CD4-positive, alpha-beta memory T cell (primary cell): ENCODE data around the gene IL36RN. TPM values are rescaled to one million over a fixed set of nuclear protein-coding genes. Genes with fewer than 3 reads are reported as not detected.

Experiments
- CTCF ChIA-PET: fragments of 350-600 bp; sonication (Branson Sonifier 250); formaldehyde crosslinking; loops from one replicate; lab custom pipeline; 2021; ENCODE audit warnings: inconsistent platforms; ENCODE audit not compliant: partially characterized antibody; lab: Charles Lee
- POLR2A ChIA-PET: fragments of 350-600 bp; sonication (Branson Sonifier 250); formaldehyde crosslinking; loops from one replicate; lab custom pipeline; 2021; ENCODE audit not compliant: partially characterized antibody; lab: Charles Lee
- DNase-seq, 5 donors: peaks; one replicate each; pipeline versions ENCODE4 v3.0.0 to v3.0.0-alpha.2; 2020 to 2022; ENCODE audit warnings: mixed read lengths in 1 of 5
- H3K27ac ChIP-seq: one replicate; pipeline ENCODE4 v1.7.0; 2013; ENCODE audit warnings: low read depth, low read length
- H3K27me3 ChIP-seq: 2 replicates; pipeline ENCODE4 v1.7.0; 2013; ENCODE audit warnings: mild to moderate bottlenecking, low read length, moderate library complexity; ENCODE audit not compliant: insufficient read depth
- H3K36me3 ChIP-seq: 2 replicates; pipeline ENCODE4 v1.7.0; 2013; ENCODE audit warnings: mild to moderate bottlenecking, low read length, moderate library complexity; ENCODE audit not compliant: insufficient read depth
- H3K4me1 ChIP-seq: 2 replicates; pipeline ENCODE4 v1.7.0; 2013; ENCODE audit warnings: mild to moderate bottlenecking, low read length, moderate library complexity; ENCODE audit not compliant: insufficient read depth
- H3K4me3 ChIP-seq, 2 donors: one replicate each; pipeline ENCODE4 v1.7.0; 2013; ENCODE audit warnings: low read length in 2 of 2, mild to moderate bottlenecking in 1 of 2
- H3K9me3 ChIP-seq, 2 donors: one replicate each; pipeline ENCODE4 v1.7.0; 2013; ENCODE audit warnings: low read length in 2 of 2, control low read depth in 1 of 2; ENCODE audit not compliant: control insufficient read depth in 1 of 2
- H3K27ac Mint-ChIP-seq, 7 donors: one replicate each; pipeline ENCODE4 v1.8.0; 2020 to 2021; ENCODE audit warnings: mixed read lengths in 7 of 7, mild to moderate bottlenecking in 6 of 7, inconsistent platforms in 3 of 7, moderate library complexity in 3 of 7
- H3K27me3 Mint-ChIP-seq, 2 donors: one replicate each; pipeline ENCODE4 v1.8.0; 2020 to 2021; ENCODE audit warnings: mixed read lengths in 2 of 2
- H3K36me3 Mint-ChIP-seq, 2 donors: one replicate each; pipeline ENCODE4 v1.8.0; 2020 to 2021; ENCODE audit warnings: mixed read lengths in 2 of 2, inconsistent platforms in 1 of 2, mild to moderate bottlenecking in 1 of 2
- H3K4me1 Mint-ChIP-seq, 4 donors: one replicate each; pipeline ENCODE4 v1.8.0; 2020 to 2021; ENCODE audit warnings: mixed read lengths in 4 of 4, mild to moderate bottlenecking in 1 of 4
- H3K4me3 Mint-ChIP-seq, 8 donors: one replicate each; pipeline ENCODE4 v1.8.0; 2020 to 2021; ENCODE audit warnings: mixed read lengths in 8 of 8, mild to moderate bottlenecking in 7 of 8, moderate library complexity in 6 of 8, inconsistent platforms in 3 of 8
- H3K9me3 Mint-ChIP-seq, 8 donors: one replicate each; pipeline ENCODE4 v1.8.0; 2020 to 2021; ENCODE audit warnings: mixed read lengths in 8 of 8, mild to moderate bottlenecking in 5 of 8, inconsistent platforms in 3 of 8, moderate library complexity in 1 of 8
- intact Hi-C: fragments of 100-400 bp; cut with micrococcal nuclease; formaldehyde crosslinking; loops from one replicate; pipeline ENCODE4 v1.15.1; 2023
- polyA plus RNA-seq, 2 donors: library from polyadenylated mRNA; unstranded; fragments of 300-500 nt; fragmentation: Illumina TruSeq; gene quantifications; one replicate each; pipeline ENCODE4 v1.2.3, GENCODE V29; 2021
- total RNA-seq, 2 experiments: library from RNA; stranded (reverse); gene quantifications; one replicate each; pipeline ENCODE4 v1.2.3, GENCODE V29; 2021

The IL36RN gene
- total and polyA plus RNA-seq, 4 experiments from 2014 or later, result not detected

- intact Hi-C loops, result no loop called here
- H3K27me3 Mint-ChIP-seq, result peaks cover 13 to 16% of the 10 kb centered on the region in 2 donors
- no peaks in the 10 kb centered on the region for H3K9me3 ChIP-seq
- no peaks in the 10 kb centered on the region for H3K4me1 ChIP-seq
- H3K4me3 Mint-ChIP-seq, result no peak overlapping the region
- H3K27me3 ChIP-seq, result no peaks in the 10 kb centered on the region
- no peaks in the 10 kb centered on the region for H3K9me3 Mint-ChIP-seq
- peak overlapping the region in 1 of 7 donors; percentile 11 for H3K27ac Mint-ChIP-seq
- no peak overlapping the region for H3K27ac ChIP-seq
- H3K36me3 ChIP-seq, result no peaks in the 10 kb centered on the region
- H3K4me1 Mint-ChIP-seq, result peaks cover 0 to 2% (median 0%) of the 10 kb centered on the region in 4 donors
- ChIA-PET CTCF (no interaction called here), POLR2A (no interaction called here)
- DNase-seq, result no peak
- no peaks in the 10 kb centered on the region for H3K36me3 Mint-ChIP-seq
- no peak overlapping the region for H3K4me3 ChIP-seq
Observed at GRCh38 chr2:113028112-113028511, 30.9 kb upstream of the IL36RN start.

DNA sequence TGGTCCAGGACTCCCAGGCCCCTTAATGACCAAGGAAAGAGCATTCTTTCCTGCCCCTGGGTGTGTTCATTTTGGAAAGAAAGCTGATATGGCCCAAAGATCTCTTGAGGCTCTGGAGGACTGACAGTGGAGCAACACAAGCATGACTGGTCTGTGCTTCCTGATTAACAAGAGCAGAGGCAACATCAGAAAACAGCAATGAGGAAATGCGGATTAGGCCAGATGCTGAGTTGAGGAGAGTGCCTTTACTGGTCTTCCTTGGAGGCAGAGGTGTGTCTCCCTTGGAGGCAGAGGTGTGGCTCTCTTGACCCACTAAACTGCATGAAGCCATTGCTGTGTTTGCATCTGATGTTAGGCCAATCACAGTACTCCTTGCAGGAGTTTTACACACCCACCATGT lies 26.3 kb upstream of the IL36RN start:
- no peak overlapping the region for H3K27ac ChIP-seq
- no peak for DNase-seq
- Mint-ChIP-seq H3K27me3 (peaks cover 10 to 13% of the 10 kb centered on the region in 2 donors), H3K4me1 (no peaks in the 10 kb centered on the region), H3K27ac (peak overlapping the region in 1 of 7 donors; percentile 45), H3K9me3 (peaks cover 0 to 1% (median 0%) of the 10 kb centered on the region in 8 donors), H3K36me3 (no peaks in the 10 kb centered on the region), H3K4me3 (no peak overlapping the region)
- no peak overlapping the region for H3K4me3 ChIP-seq
- no peaks in the 10 kb centered on the region for H3K27me3 ChIP-seq
- ChIA-PET CTCF (interaction anchor here (1.6 kb wide), 1 partner anchor 13 kb away, joined by 3 read pairs; no protein-coding TSS in a partner anchor), POLR2A (no interaction called here)
- no peaks in the 10 kb centered on the region for H3K9me3 ChIP-seq
- H3K4me1 ChIP-seq, result no peaks in the 10 kb centered on the region
- intact Hi-C loops, result no loop called here
- no peaks in the 10 kb centered on the region for H3K36me3 ChIP-seq

GRCh38 chr2:113034016-113034415 lies 25.0 kb upstream of the IL36RN start:
- ChIA-PET CTCF (no interaction called here), POLR2A (no interaction called here)
- H3K27me3 ChIP-seq, result no peaks in the 10 kb centered on the region
- Mint-ChIP-seq H3K4me3 (no peak overlapping the region), H3K36me3 (no peaks in the 10 kb centered on the region), H3K9me3 (peaks cover 0 to 1% (median 0%) of the 10 kb centered on the region in 8 donors), H3K4me1 (no peaks in the 10 kb centered on the region), H3K27ac (no peak overlapping the region), H3K27me3 (peaks cover 15 to 18% of the 10 kb centered on the region in 2 donors)
- intact Hi-C loops, result no loop called here
- H3K9me3 ChIP-seq, result no peaks in the 10 kb centered on the region
- no peak overlapping the region for H3K4me3 ChIP-seq
- no peaks in the 10 kb centered on the region for H3K36me3 ChIP-seq
- no peaks in the 10 kb centered on the region for H3K4me1 ChIP-seq
- DNase-seq, result no peak
- H3K27ac ChIP-seq, result no peak overlapping the region

DNA sequence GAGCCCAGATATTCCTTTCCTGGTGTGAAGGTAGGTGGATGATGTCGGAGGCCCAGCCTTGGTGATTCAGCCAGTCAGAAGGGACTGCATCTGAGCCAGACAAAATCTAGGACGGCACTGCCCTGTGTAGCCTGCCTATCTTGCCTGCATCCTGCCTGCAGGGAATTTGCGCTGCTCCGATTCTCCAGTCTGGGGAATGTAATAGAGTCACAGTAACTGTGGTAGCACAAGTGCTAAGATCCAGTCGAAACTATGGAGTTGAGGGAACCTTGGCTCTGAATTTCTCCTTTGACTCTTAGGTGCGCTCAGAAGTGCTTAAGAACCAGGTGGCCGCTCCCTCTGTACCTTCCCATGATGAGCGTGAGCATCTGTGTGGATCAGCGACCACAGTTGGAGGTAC lies 22.2 kb upstream of the IL36RN start:
- Histone ChIP-seq H3K4me3 (no peak overlapping the region), H3K27me3 (no peaks in the 10 kb centered on the region), H3K4me1 (no peaks in the 10 kb centered on the region), H3K27ac (no peak overlapping the region), H3K36me3 (no peaks in the 10 kb centered on the region), H3K9me3 (no peaks in the 10 kb centered on the region)
- Mint-ChIP-seq H3K4me3 (no peak overlapping the region), H3K36me3 (no peaks in the 10 kb centered on the region), H3K4me1 (peaks cover 0 to 4% (median 2%) of the 10 kb centered on the region in 4 donors), H3K27ac (no peak overlapping the region), H3K9me3 (peaks cover 0 to 1% (median 0%) of the 10 kb centered on the region in 8 donors), H3K27me3 (peaks cover 12 to 13% of the 10 kb centered on the region in 2 donors)
- DNase-seq, result no peak
- POLR2A ChIA-PET, result no interaction called here
- intact Hi-C loops, result no loop called here
- CTCF ChIA-PET, result no interaction called here

DNA sequence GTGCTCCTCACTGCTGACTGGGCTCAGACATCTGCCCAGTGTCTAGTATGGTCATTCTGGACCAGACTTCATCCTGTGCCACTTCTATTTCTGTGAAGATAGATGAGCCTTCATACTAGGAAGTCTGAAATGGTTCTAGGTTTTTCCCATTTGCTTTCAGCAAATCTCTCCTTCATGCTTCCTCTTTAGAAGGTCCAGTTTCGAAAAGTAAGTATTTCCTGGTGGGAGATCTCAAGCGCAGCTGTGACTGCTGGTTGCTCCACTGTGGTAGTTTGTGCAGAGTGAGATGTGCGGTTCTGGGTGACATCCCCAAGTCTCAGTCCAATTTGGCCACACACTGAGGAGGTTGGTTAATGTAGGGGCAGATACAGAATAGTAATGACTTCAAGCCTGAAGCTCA lies 20.7 kb upstream of the IL36RN start:
- POLR2A ChIA-PET, result no interaction called here
- DNase-seq, result no peak
- Mint-ChIP-seq H3K27ac (no peak overlapping the region), H3K9me3 (peaks cover 0 to 1% (median 0%) of the 10 kb centered on the region in 8 donors), H3K4me1 (peaks cover 0 to 4% (median 2%) of the 10 kb centered on the region in 4 donors), H3K4me3 (no peak overlapping the region), H3K36me3 (no peaks in the 10 kb centered on the region), H3K27me3 (peaks cover 12 to 13% of the 10 kb centered on the region in 2 donors)
- no peak overlapping the region for H3K27ac ChIP-seq
- no peaks in the 10 kb centered on the region for H3K36me3 ChIP-seq
- no peaks in the 10 kb centered on the region for H3K4me1 ChIP-seq
- H3K4me3 ChIP-seq, result no peak overlapping the region
- no peaks in the 10 kb centered on the region for H3K9me3 ChIP-seq
- H3K27me3 ChIP-seq, result no peaks in the 10 kb centered on the region
- intact Hi-C loops, result no loop called here
- CTCF ChIA-PET, result no interaction called here

DNA sequence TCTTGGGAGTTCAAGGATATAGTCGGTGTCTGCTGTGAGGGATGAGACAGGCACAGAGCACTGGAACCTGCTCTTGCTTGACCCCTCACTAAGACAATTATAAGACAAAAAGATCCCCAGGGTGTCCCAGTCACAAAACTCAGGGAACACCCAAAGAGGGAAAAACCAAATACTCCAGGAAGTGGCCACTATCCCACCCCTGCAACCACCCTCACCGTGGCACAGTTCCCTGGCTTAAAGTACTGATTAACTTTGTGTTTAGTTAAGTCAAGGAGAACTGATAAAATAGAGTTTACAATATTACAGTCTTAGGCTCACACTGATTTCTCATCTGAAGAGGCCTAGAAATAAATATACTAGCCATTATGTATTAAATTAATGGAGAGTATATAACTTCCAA lies 19.8 kb upstream of the IL36RN start:
- no peak overlapping the region for H3K4me3 Mint-ChIP-seq
- Histone ChIP-seq H3K4me3 (no peak overlapping the region), H3K27me3 (no peaks in the 10 kb centered on the region), H3K9me3 (no peaks in the 10 kb centered on the region), H3K27ac (no peak overlapping the region), H3K36me3 (no peaks in the 10 kb centered on the region), H3K4me1 (no peaks in the 10 kb centered on the region)
- H3K27ac Mint-ChIP-seq, result no peak overlapping the region
- DNase-seq, result no peak
- POLR2A ChIA-PET, result no interaction called here
- CTCF ChIA-PET, result no interaction called here
- H3K4me1 Mint-ChIP-seq, result peaks cover 0 to 4% (median 2%) of the 10 kb centered on the region in 4 donors
- intact Hi-C loops, result no loop called here
- peaks cover 7 to 11% of the 10 kb centered on the region in 2 donors for H3K27me3 Mint-ChIP-seq
- peaks cover 0 to 1% (median 0%) of the 10 kb centered on the region in 8 donors for H3K9me3 Mint-ChIP-seq
- H3K36me3 Mint-ChIP-seq, result no peaks in the 10 kb centered on the region

GRCh38 chr2:113039719-113040118 lies 19.3 kb upstream of the IL36RN start:
- Histone ChIP-seq H3K27me3 (no peaks in the 10 kb centered on the region), H3K27ac (no peak overlapping the region), H3K9me3 (no peaks in the 10 kb centered on the region), H3K36me3 (no peaks in the 10 kb centered on the region), H3K4me3 (no peak overlapping the region), H3K4me1 (no peaks in the 10 kb centered on the region)
- Mint-ChIP-seq H3K36me3 (no peaks in the 10 kb centered on the region), H3K4me1 (peaks cover 0 to 4% (median 2%) of the 10 kb centered on the region in 4 donors), H3K9me3 (peaks cover 0 to 1% (median 0%) of the 10 kb centered on the region in 8 donors), H3K4me3 (no peak overlapping the region), H3K27ac (no peak overlapping the region), H3K27me3 (peaks cover 7 to 10% of the 10 kb centered on the region in 2 donors)
- intact Hi-C loops, result no loop called here
- POLR2A ChIA-PET, result no interaction called here
- no peak for DNase-seq
- CTCF ChIA-PET, result no interaction called here
